ENCODE results near the gene ADAMTSL2.
A peak's percentile ranks its signal among the peaks of the same experiment; 100 is the strongest.

GRCh38 chr9:133506653-133507038 is 27.9 kb upstream of the ADAMTSL2 start:
- TF ChIP-seq CTCF (IDR thresholded peaks at IDR 0.05 in 8 of 11, conservative IDR thresholded peaks at IDR 0.05 in 3 of 11) = no peak
- peak; percentile 57 to 74 (median 73) for TF ChIP-seq POLR2AphosphoS5 (IDR thresholded peaks at IDR 0.05)
- no peak for TF ChIP-seq POLR2A (IDR thresholded peaks at IDR 0.05)

All from spleen (tissue), 7 donors.